Cerebellar cortex (tissue), 1 donor: ENCODE measurements around the gene ELP5.

Experiments
- DNase-seq: peaks from one replicate; pipeline ENCODE4 v3.0.0-alpha.2; 2015; ENCODE audit warnings: low spot score

Gene ELP5

GRCh38 chr17:7219229-7219811 is 32.7 kb upstream of the ELP5 start:
- no peak for DNase-seq

- DNase-seq, result peak; percentile 88
These were observed 32.0 kb upstream of the ELP5 start, which contains the start of the genes ACADVL and DLG4 for GRCh38 chr17:7219812-7220592. Gene ACADVL, plus strand, starts transcription at chr17:7219938. Its CDS starts 47 bp downstream, at chr17:7219985. Gene DLG4, minus strand, starts transcription at chr17:7219836.

- peak; percentile 70 for DNase-seq
These were observed 31.3 kb upstream of the ELP5 start for GRCh38 chr17:7220593-7221277.

- DNase-seq, result no peak
These were observed 30.5 kb upstream of the ELP5 start for GRCh38 chr17:7221278-7222092.

- DNase-seq, result peak; percentile 28
These were observed 29.7 kb upstream of the ELP5 start for GRCh38 chr17:7222093-7222971.

- DNase-seq, result peak; percentile 59
These were observed 29.1 kb upstream of the ELP5 start for GRCh38 chr17:7222972-7223292.

- no peak for DNase-seq
These were observed 28.6 kb upstream of the ELP5 start for GRCh38 chr17:7223375-7223774.

- DNase-seq, result no peak
These were observed 27.9 kb upstream of the ELP5 start for GRCh38 chr17:7224110-7224509.

- no peak for DNase-seq
These were observed 27.3 kb upstream of the ELP5 start for GRCh38 chr17:7224661-7225111.

GRCh38 chr17:7225711-7226331 is 26.2 kb upstream of the ELP5 start:
- DNase-seq, result no peak

GRCh38 chr17:7226721-7227710 is 25.0 kb upstream of the ELP5 start:
- no peak for DNase-seq

GRCh38 chr17:7228920-7229319 is 23.1 kb upstream of the ELP5 start:
- no peak for DNase-seq

GRCh38 chr17:7229504-7229903 is 22.5 kb upstream of the ELP5 start:
- DNase-seq, result no peak

- no peak for DNase-seq
These were observed 19.9 kb upstream of the ELP5 start for GRCh38 chr17:7232114-7232513.

GRCh38 chr17:7233701-7234082 is 18.3 kb upstream of the ELP5 start:
- no peak for DNase-seq

GRCh38 chr17:7234083-7234951 is 17.7 kb upstream of the ELP5 start, which contains the start of gene DVL2:
Gene DVL2, minus strand, starts transcription at chr17:7234517. Its CDS starts 255 bp downstream, at chr17:7234262.
- DNase-seq, result peak; percentile 97

- peak; percentile 35 for DNase-seq
These were observed 16.0 kb upstream of the ELP5 start for GRCh38 chr17:7235693-7236665.
